H1 (cell line): ENCODE data around the gene SOX4. TPM values are rescaled to one million over a fixed set of nuclear protein-coding genes. Genes with fewer than 3 reads are reported as not detected.

Experiments
- POU5F1 ChIP-seq: IDR thresholded peaks from 2 replicates; pipeline ENCODE4 v1.6.1; 2011; ENCODE audit warnings: low read depth, mild to moderate bottlenecking, low read length, moderate library complexity
- polyA plus RNA-seq, 7 experiments: library from polyadenylated mRNA; depleted of rRNA in 3 of 7; stranded (reverse) in 5 of 7; unstranded in 2 of 7; fragments of >200 nt in 5 of 7; fragments of 200-250 nt in 2 of 7; gene quantifications; 1 replicate in 5 of 7; 2 replicates in 1 of 7; 4 replicates in 1 of 7; pipeline versions ENCODE4 v1.2.1 to v1.2.3, GENCODE V29; 2011 to 2013; ENCODE audit warnings: missing spikeins in 2 of 7, mixed read lengths in 2 of 7
- total RNA-seq: library from RNA; stranded (reverse); fragmentation: NEBNext Ultra II Directional; extraction: Animal tissue kit (Norgen Biotek cat#: 25700); gene quantifications from 2 replicates; pipeline ENCODE4 v1.2.1, GENCODE V29; 2021

Gene SOX4
- total and polyA plus RNA-seq, 2 of the 8 experiments (the other 6 are each of a cell fraction or from before 2014, with no cell fraction given): 14.1 to 169 TPM

GRCh38 chr6:21598674-21599023 is 5.1 kb downstream of the SOX4 start (continued):
- TF ChIP-seq POU5F1: no peak
